HCT116 (cell line): ENCODE results near the gene CDKN2A. TPM values are rescaled to one million over a fixed set of nuclear protein-coding genes. Genes with fewer than 3 reads are reported as not detected.

Experiments used
- ATAC-seq: fragments of 200-7000 bp; cut with Tn5 transposase; 2 replicates; pipeline ENCODE4 v1.9.1; 2020; ENCODE audit warnings: mild to moderate bottlenecking, moderate library complexity
- BruUV-seq: library from RNA; stranded (reverse); fragments of 400-500 nt; replicated peaks from 2 replicates; lab custom pipeline; 2021; lab: Mats Ljungman, UMichigan
- CTCF ChIA-PET: fragments of 300-600 bp; sonication (Branson Sonifier 250); formaldehyde crosslinking; loops from one replicate; lab custom pipeline; 2021; ENCODE audit warnings: antibody characterized with exemption; lab: Charles Lee
- POLR2A ChIA-PET: fragments of 300-600, 350-600 bp; sonication (Branson Sonifier 250); formaldehyde crosslinking; loops from one replicate; lab custom pipeline; 2021; ENCODE audit warnings: antibody characterized with exemption; lab: Charles Lee
- RAD21 ChIA-PET, 2 experiments: fragments of 300-600 bp; sonication (Branson Sonifier 250); formaldehyde crosslinking; loops; one replicate each; lab custom pipeline; 2023; ENCODE audit warnings: low total read pairs in 2 of 2; ENCODE audit not compliant: uncharacterized antibody in 2 of 2, unreplicated experiment in 2 of 2, low non-redundant PET in 1 of 2; lab: Charles Lee
- DNase-seq: peaks from one replicate; pipeline ENCODE4 v3.0.0-alpha.2; 2010; ENCODE audit warnings: low read depth, low spot score
- H2AFZ ChIP-seq: fragments of 200-600 bp; shearing (Covaris generic), sonication (generic); 2 replicates; pipeline ENCODE4 v1.6.1; 2017; ENCODE audit warnings: low read depth, mixed run types, mixed read lengths, antibody characterized with exemption, low read length; ENCODE audit not compliant: poor library complexity, severe bottlenecking
- H3K27ac ChIP-seq: 2 replicates; pipeline ENCODE4 v1.5.1; 2012; ENCODE audit warnings: low read depth, low read length
- H3K27me3 ChIP-seq: fragments of 200-600 bp; sonication (generic); 2 replicates; pipeline ENCODE4 v1.6.1; 2016; ENCODE audit warnings: mixed run types, low read length, mixed read lengths; ENCODE audit not compliant: insufficient read depth
- H3K36me3 ChIP-seq, 2 experiments: fragments of 200-500 bp in 1 of 2; fragments of 200-600 bp in 1 of 2; sonication (Bioruptor generic) in 1 of 2; sonication (generic) in 1 of 2; 2 replicates each; pipeline versions ENCODE4 v1.5.1 to v1.6.1; 2014 to 2016; ENCODE audit warnings: low read length in 2 of 2, inconsistent platforms in 1 of 2, mixed read lengths in 1 of 2, mixed run types in 1 of 2; ENCODE audit not compliant: insufficient read depth in 2 of 2, control insufficient read depth in 1 of 2
- H3K4me1 ChIP-seq, 2 experiments: fragments of 200-600 bp in 1 of 2; sonication (generic) in 1 of 2; 2 replicates each; pipeline versions ENCODE4 v1.5.1 to v1.6.1; 2012 to 2017; ENCODE audit warnings: low read length in 2 of 2, inconsistent platforms in 1 of 2, mild to moderate bottlenecking in 1 of 2, mixed read lengths in 1 of 2, mixed run types in 1 of 2, moderate library complexity in 1 of 2; ENCODE audit not compliant: insufficient read depth in 2 of 2, control insufficient read depth in 1 of 2
- H3K4me2 ChIP-seq: fragments of 200-600 bp; sonication (generic); 2 replicates; pipeline ENCODE4 v1.6.1; 2017; ENCODE audit warnings: mixed run types, low read length, mixed read lengths
- H3K4me3 ChIP-seq, 2 experiments: fragments of 200-600 bp in 1 of 2; sonication (generic) in 1 of 2; replicated peaks in 1 of 2; 2 replicates each; pipeline ENCODE4 v1.5.1; 2011 to 2016; ENCODE audit warnings: low read length in 2 of 2, control low read depth in 1 of 2, low read depth in 1 of 2, mild to moderate bottlenecking in 1 of 2, mixed read lengths in 1 of 2, mixed run types in 1 of 2
- H3K79me2 ChIP-seq: fragments of 200-600 bp; sonication (generic); 2 replicates; pipeline ENCODE4 v1.6.1; 2017; ENCODE audit warnings: mild to moderate bottlenecking, mixed run types, low read length, moderate library complexity, mixed read lengths; ENCODE audit not compliant: insufficient read depth
- H3K9ac ChIP-seq: fragments of 200-600 bp; sonication (generic); 2 replicates; pipeline ENCODE4 v1.6.1; 2016; ENCODE audit warnings: low read length, mixed read lengths
- H3K9me2 ChIP-seq: fragments of 200-600 bp; sonication (generic), shearing (Covaris generic); 2 replicates; pipeline ENCODE4 v1.6.1; 2017; ENCODE audit warnings: mixed run types, mild to moderate bottlenecking, moderate library complexity; ENCODE audit not compliant: insufficient read depth
- H3K9me3 ChIP-seq, 2 experiments: fragments of 200-500 bp in 1 of 2; fragments of 200-600 bp in 1 of 2; sonication (Bioruptor generic) in 1 of 2; sonication (generic) in 1 of 2; 2 replicates each; pipeline ENCODE4 v1.6.1; 2014 to 2017; ENCODE audit warnings: low read length in 2 of 2, mixed read lengths in 2 of 2, inconsistent platforms in 1 of 2, low read depth in 1 of 2, mild to moderate bottlenecking in 1 of 2, mixed run types in 1 of 2, moderate library complexity in 1 of 2; ENCODE audit not compliant: control insufficient read depth in 1 of 2, insufficient read depth in 1 of 2
- H4K20me1 ChIP-seq: fragments of 200-600 bp; sonication (generic), shearing (Covaris generic); 2 replicates; pipeline ENCODE4 v1.6.1; 2017; ENCODE audit warnings: mixed run types, mild to moderate bottlenecking, moderate library complexity; ENCODE audit not compliant: insufficient read depth
- CBX3 ChIP-seq: IDR thresholded peaks from 2 replicates; pipeline ENCODE4 v1.6.1; 2012; ENCODE audit warnings: low read depth
- CEBPB ChIP-seq: IDR thresholded peaks from 2 replicates; pipeline ENCODE4 v1.6.1; 2012; ENCODE audit warnings: low read depth
- EGR1 ChIP-seq: IDR thresholded peaks from 2 replicates; pipeline ENCODE4 v1.6.1; 2012; ENCODE audit warnings: low read depth
- EZH2 ChIP-seq: fragments of 200-600 bp; sonication (generic); IDR thresholded peaks from 2 replicates; pipeline ENCODE4 v1.6.1; 2017; ENCODE audit warnings: antibody characterized with exemption, mixed run types
- EZH2phosphoT487 ChIP-seq: fragments of 200-600 bp; IDR thresholded peaks from 2 replicates; pipeline ENCODE4 v1.6.1; 2018; ENCODE audit warnings: antibody characterized with exemption, borderline replicate concordance
- FOSL1 ChIP-seq: IDR thresholded peaks from 2 replicates; pipeline ENCODE4 v1.6.1; 2012; ENCODE audit warnings: low read depth
- MAX ChIP-seq: IDR thresholded peaks from 2 replicates; pipeline ENCODE4 v1.6.1; 2012
- POLR2A ChIP-seq: IDR thresholded peaks from 2 replicates; pipeline ENCODE4 v1.7.0; 2011; ENCODE audit warnings: borderline replicate concordance; ENCODE audit not compliant: insufficient read depth, insufficient read length; ENCODE audit errors: extremely low read depth
- POLR2AphosphoS5 ChIP-seq: IDR thresholded peaks from 2 replicates; pipeline ENCODE4 v1.6.1; 2011; ENCODE audit warnings: mild to moderate bottlenecking, low read depth, low read length, moderate library complexity
- RAD21 ChIP-seq: IDR thresholded peaks from 2 replicates; pipeline ENCODE4 v1.6.1; 2012; ENCODE audit warnings: low read depth, mild to moderate bottlenecking
- SIN3A ChIP-seq: IDR thresholded peaks from 2 replicates; pipeline ENCODE4 v1.6.1; 2012; ENCODE audit warnings: low read depth
- TCF7L2 ChIP-seq: IDR thresholded peaks from 2 replicates; pipeline ENCODE4 v1.7.0; 2011; ENCODE audit warnings: borderline replicate concordance, inconsistent platforms; ENCODE audit not compliant: insufficient read depth, insufficient read length; ENCODE audit errors: extremely low read depth
- YY1 ChIP-seq: IDR thresholded peaks from 2 replicates; pipeline ENCODE4 v1.6.1; 2011; ENCODE audit warnings: low read length, low read depth, moderate library complexity, mild to moderate bottlenecking; ENCODE audit not compliant: insufficient replicate concordance; ENCODE audit errors: extremely low read depth
- ZBTB33 ChIP-seq: IDR thresholded peaks from 2 replicates; pipeline ENCODE4 v1.6.1; 2011; ENCODE audit warnings: mild to moderate bottlenecking, low read length, moderate library complexity; ENCODE audit not compliant: insufficient replicate concordance; ENCODE audit errors: extremely low read depth
- ZFX ChIP-seq: fragments of 450-650 bp; IDR thresholded peaks from 2 replicates; pipeline ENCODE4 v1.6.1; 2017
- ZNF274 ChIP-seq: fragments of 200-500 bp; sonication (Bioruptor generic); IDR thresholded peaks from 2 replicates; pipeline ENCODE4 v1.6.1; 2014; ENCODE audit warnings: mild to moderate bottlenecking, low read depth, low read length, inconsistent platforms
- intact Hi-C: fragments of 100-400 bp; cut with micrococcal nuclease; formaldehyde crosslinking; loops from 2 replicates; pipeline ENCODE4 v1.10.0; 2022
- total RNA-seq: library from RNA; stranded (reverse); gene quantifications from one replicate; pipeline ENCODE4 v1.2.1, GENCODE V29; 2021; ENCODE audit not compliant: unreplicated experiment

Gene CDKN2A
- total RNA-seq, 1 experiment from 2014 or later, result 89.7 TPM

DNA sequence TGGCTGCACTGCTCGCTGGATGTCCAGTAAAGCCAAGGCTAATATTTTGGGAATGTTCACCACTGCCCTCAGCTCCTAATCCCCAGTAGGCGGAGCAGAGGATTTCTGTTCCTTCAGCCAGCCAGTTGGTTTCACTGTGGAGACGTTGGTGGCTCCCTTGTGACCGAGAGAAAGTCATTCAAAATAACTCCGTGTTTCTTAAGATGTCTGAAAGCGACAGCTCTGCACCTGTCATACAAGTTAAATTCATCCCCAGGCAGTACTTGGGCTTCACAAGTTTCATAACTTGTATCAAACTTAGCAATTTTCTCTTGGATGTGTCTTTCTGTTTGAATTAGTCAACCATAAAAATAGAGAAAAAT, 15.3 kb upstream of the CDKN2A start:
- BruUV-seq, result no TSS peak
- Histone ChIP-seq H3K4me3 (peak overlapping the region; percentile 71 to 80), H3K27ac (peak overlapping the region; percentile 61; the same call in 1 of the 2 replicates), H3K9ac (peak overlapping the region; percentile 70), H3K27me3 (no peaks in the 10 kb centered on the region), H3K36me3 (no peaks in the 10 kb centered on the region), H2AFZ (peak overlapping the region; percentile 60), H3K9me2 (no peaks in the 10 kb centered on the region), H3K4me2 (peak overlapping the region; percentile 99), H3K79me2 (peaks cover 7% of the 10 kb centered on the region; the same call in 1 of the 2 replicates), H4K20me1 (no peaks in the 10 kb centered on the region), H3K9me3 (no peaks in the 10 kb centered on the region), H3K4me1 (peaks cover 5 to 6% of the 10 kb centered on the region in 2 experiments; a peak in 3 of 4 replicates)
- no peak for DNase-seq
- TF ChIP-seq POLR2A, result peak; percentile 14
- no peak for TF ChIP-seq EZH2phosphoT487
- intact Hi-C loops, result loop anchor here (1.0 to 5.0 kb wide), 6 partner anchors 33 to 228 kb away; no protein-coding TSS in a partner anchor
- ATAC-seq, result no peak
- POLR2A ChIA-PET, result interaction anchor here (0.7 to 2.1 kb wide), 23 partner anchors 9 to 328 kb away, joined by 3 to 10 read pairs (median 3); partner anchors contain the start of genes CDKN2A and CDKN2B-AS1
- RAD21 ChIA-PET, result interaction anchor here (0.9 to 1.8 kb wide), 5 partner anchors 110 to 235 kb away, joined by 3 to 6 read pairs (median 6); no protein-coding TSS in a partner anchor
- CTCF ChIA-PET, result interaction anchor here (0.8 to 3.1 kb wide), 31 partner anchors 10 to 774 kb away, joined by 3 to 41 read pairs (median 5); partner anchors contain the start of genes CDKN2A and CDKN2B-AS1

- peak; percentile 89 for ATAC-seq
- CTCF ChIA-PET, result interaction anchor here (0.8 to 3.1 kb wide), 37 partner anchors 9 to 826 kb away, joined by 3 to 41 read pairs (median 5); partner anchors contain the start of genes CDKN2A and CDKN2B-AS1
- intact Hi-C loops, result loop anchor here (1.0 to 5.0 kb wide), 6 partner anchors 33 to 228 kb away; no protein-coding TSS in a partner anchor
- TF ChIP-seq RAD21 (peak; percentile 77), FOSL1 (no peak), MAX (peak; percentile 66), YY1 (peak; percentile 66), POLR2AphosphoS5 (peak; percentile 90), ZBTB33 (no peak), EZH2 (no peak), CBX3 (peak; percentile 82), SIN3A (peak; percentile 63), EGR1 (0 out of 2 replicates have a peak, but pooled peaks have one; percentile 8), ZFX (0 out of 2 replicates have a peak, but pooled peaks have one; percentile 13), CEBPB (no peak), TCF7L2 (peak; percentile 38), POLR2A (peak; percentile 65), ZNF274 (no peak)
Measured at GRCh38 chr9:22008717-22009505, 14.7 kb upstream of the CDKN2A start, which contains the start of gene CDKN2B. TSS of gene CDKN2B (minus strand) at chr9:22009305. CDS start at chr9:22008953, 352 bp downstream.

More at GRCh38 chr9:22008717-22009505, 14.7 kb upstream of the CDKN2A start, which contains the start of gene CDKN2B:
- no peaks in the 10 kb centered on the region for H3K9me2 ChIP-seq
- no peaks in the 10 kb centered on the region for H3K27me3 ChIP-seq
- no peaks in the 10 kb centered on the region for H3K9me3 ChIP-seq
- DNase-seq, result peak; percentile 80
- no TSS peak for BruUV-seq
- ChIA-PET RAD21 (interaction anchor here (0.7 to 1.8 kb wide), 6 partner anchors 31 to 235 kb away, joined by 3 to 6 read pairs (median 4); no protein-coding TSS in a partner anchor), POLR2A (interaction anchor here (0.7 to 2.1 kb wide), 27 partner anchors 9 to 329 kb away, joined by 3 to 10 read pairs (median 3); partner anchors contain the start of genes CDKN2A and CDKN2B-AS1)
- peak within 1 kb of the TSS; percentile 60 for H2AFZ ChIP-seq
- H3K4me3 ChIP-seq, result peak within 1 kb of the TSS; percentile 71 to 80
- peak within 1 kb of the TSS; percentile 70 for H3K9ac ChIP-seq
- H3K4me2 ChIP-seq, result peak within 1 kb of the TSS; percentile 99
- no peaks in the 10 kb centered on the region for H3K36me3 ChIP-seq
- peaks cover 7% of the 10 kb centered on the region; the same call in 1 of the 2 replicates for H3K79me2 ChIP-seq
- peak within 1 kb of the TSS; percentile 61 for H3K27ac ChIP-seq
- no peaks in the 10 kb centered on the region for H4K20me1 ChIP-seq
- H3K4me1 ChIP-seq, result peaks cover 5 to 6% of the 10 kb centered on the region in 2 experiments; a peak in 3 of 4 replicates
